ENCODE data around the gene TNFRSF8.
"Not testable (repeated sequence)": the region's sequence is repeated elsewhere in the genome, so short reads cannot be mapped to it uniquely, and the experiment has no call there.

Gene TNFRSF8

GRCh38 chr1:12090326-12090725, 27.2 kb downstream of the TNFRSF8 start:
- DNase-seq: no peak

DNA sequence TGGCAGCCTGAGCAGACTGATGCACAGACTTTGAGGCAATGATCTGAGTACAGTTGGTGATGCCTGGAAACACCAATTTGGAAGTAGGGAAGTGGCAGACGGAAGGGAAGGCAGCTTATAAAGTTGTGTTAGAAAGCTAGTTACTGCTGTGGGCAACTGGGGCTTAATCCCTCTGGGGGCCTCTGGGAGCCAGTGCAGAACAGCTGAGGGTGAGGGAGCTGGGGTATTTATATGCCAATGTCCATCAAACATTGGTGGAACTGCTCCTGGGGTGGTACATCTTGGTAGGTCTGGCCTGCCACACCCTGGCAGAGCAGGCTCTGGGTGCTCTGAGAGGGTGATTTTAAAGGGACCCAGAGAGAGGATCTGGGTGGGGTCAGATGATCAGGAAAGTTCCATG, 28.1 kb downstream of the TNFRSF8 start:
- no peak for DNase-seq

GRCh38 chr1:12094180-12094579, 31.1 kb downstream of the TNFRSF8 start:
- DNase-seq: no peak

DNA sequence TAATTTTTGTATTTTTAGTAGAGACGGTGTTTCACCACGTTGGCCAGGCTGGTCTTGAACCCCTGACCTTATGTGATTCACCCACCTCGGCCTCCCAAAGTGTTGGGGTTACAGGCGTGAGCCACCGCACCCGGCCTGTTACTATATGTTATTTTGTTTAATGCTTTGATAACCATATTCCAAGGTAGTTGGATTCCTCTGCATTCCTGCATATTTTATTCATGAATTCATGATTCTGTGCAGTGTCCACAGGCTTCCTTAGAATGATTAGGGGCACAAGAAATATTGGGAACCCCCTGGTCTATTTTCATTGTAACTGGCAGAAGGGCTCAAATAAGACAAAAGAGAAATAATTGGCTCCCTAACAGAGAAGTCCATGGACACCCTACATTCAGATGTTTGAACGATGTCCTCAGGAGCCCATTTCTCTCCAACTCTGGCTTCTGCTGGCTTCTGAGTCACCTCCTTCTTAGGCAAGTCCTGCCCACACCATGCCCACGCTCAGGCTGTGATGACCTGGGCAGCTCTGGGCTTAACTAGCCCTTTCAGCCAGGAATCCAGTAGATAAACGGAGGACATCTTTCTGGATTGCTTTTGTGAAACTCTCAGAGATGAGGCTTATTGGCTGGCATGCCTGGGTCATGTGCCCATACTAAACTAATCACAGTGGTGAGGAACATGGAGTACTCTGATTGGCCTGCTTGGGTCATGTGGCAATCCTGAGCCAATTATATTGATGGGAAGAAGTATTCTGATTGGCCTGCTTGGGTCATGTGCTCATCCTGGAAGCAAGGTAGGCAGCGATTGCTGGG, 32.6 kb downstream of the TNFRSF8 start:
- DNase-seq: no peak

GRCh38 chr1:12096615-12097014, 33.5 kb downstream of the TNFRSF8 start:
- DNase-seq: no peak

DNA sequence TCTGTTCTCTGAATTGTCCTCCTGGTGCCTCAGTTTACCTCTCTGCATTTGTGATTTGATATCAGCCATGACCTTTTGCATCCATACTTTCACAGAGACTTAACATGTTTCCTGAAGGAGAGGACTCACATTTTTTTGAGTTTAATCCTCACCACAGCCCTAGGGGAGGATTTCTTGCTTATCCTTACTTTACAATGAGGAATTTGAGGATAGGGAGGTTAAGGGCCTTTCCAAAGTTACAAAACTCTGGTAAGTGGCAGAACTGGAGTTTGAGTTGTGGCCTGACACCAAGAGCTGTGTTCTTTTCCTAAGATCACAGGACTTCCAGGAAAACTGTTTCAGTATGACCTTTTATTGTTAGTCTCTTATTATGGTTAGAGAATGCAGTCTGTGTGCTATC, 34.2 kb downstream of the TNFRSF8 start:
- no peak for DNase-seq

DNA sequence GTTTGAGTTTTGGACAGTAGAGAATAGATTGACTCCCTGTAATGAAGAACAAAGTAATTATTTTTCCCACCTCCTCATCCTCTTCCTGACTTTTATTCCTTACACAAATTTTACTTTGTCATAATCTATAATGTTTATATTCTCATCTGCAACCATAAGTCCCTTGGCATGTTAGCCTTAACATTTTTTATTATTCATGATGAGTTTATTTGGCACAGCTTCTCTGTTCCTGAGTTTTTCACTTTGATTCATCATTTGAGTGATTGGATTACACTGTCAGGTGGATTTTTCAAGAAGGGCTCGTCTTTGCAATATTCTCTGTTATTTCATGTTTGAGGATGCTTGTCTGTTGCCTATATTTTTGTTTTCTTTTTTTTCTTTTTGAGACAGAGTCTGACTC, 35.7 kb downstream of the TNFRSF8 start:
- no peak for DNase-seq

GRCh38 chr1:12099610-12100009, 36.5 kb downstream of the TNFRSF8 start:
- DNase-seq: no peak

DNA sequence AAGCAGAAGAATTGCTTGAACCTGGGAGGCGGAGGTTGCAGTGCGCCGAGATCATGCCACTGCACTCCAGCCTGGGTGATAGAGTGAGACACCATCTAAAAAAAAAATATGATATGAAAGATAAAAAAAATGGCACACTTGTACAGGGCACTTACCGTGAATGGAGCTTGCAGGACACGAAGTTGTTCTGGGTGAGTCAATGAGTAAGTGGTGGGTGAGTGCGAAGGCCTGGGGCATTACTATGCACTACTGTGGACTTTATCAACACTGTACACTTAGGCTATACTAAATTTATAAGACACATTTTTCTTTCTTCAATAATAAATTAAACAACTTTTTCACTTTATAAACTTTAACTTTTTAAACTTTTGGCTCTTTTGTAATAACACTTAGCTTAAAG, 37.0 kb downstream of the TNFRSF8 start:
- DNase-seq: no peak

DNA sequence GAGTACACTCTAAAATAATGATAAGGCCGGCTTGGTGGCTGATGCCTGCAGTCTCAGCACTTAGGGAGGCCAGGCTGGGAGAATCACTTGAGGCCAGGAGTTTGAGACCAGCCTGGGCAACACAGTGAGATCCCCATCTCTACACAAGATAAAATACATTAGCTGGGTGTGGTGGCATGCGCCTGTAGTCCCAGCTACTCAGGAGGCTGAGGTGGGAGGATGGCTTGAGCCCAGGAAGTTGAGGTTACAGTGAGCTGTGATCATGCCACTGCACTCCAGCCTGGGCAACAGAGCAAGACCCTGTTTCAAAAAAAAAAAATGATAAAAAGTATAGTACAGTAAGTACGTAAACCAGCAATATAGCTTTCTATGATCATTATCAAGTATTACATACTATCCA, 38.0 kb downstream of the TNFRSF8 start:
- DNase-seq: not testable (repeated sequence)

DNA sequence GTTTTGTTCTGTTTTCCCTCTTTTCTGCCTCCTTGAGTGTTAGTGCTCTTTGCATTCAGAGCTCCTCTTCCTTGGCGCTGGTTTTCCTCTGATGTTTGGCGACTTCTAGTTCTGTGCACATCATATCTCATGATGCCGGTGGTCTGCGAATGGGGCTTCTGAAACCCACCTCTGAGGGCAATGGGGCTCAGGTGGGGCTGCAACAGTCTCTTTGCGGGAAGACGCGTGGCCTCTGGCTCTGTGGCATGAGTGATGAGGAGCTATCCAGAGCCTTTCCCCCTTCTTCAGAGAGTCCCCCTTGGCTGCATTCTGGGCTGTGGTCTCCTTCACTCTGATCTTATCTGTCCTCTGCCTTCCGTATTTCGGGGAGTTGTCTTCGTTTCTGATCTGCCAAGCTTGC, 39.0 kb downstream of the TNFRSF8 start:
- no peak for DNase-seq

DNA sequence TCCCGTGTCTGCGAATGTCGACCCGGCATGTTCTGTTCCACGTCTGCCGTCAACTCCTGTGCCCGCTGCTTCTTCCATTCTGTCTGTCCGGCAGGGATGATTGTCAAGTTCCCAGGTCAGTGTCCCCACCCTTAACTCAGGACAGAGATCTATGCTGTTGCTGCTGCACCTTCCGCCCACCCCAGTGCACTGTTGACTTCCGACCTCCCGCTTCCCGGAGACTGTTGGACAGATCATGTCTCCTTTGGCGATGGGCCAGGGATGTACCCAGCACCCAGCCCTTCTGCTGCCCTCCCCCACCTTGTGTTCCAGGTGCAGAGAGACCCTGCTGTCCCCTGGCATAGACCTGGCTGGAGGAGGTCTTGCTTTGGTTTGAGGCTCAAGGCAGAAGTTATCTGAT, 41.3 kb downstream of the TNFRSF8 start:
- no peak for DNase-seq

DNA sequence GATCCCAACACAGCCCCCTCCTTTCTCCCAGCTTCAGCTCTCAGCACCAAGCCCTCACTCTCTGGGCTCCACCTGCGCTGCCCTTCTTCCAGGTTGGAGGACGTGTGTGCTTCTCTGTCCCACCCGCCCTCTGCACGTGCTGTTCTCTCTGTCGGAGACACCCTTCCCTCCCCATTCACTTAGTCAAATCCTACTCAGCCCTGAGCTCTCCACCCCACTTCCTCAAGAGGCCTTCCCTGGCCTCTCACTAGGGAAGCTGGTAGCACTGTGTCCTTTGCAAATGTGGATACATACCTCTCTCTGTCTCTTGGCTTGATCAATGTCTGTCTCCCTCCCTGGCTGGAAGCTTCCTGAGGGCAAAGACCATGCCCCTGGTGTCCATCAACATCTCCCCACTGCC, 43.0 kb downstream of the TNFRSF8 start:
- DNase-seq: no peak

- not testable (repeated sequence) for DNase-seq
Observed at GRCh38 chr1:12106861-12107260, 43.8 kb downstream of the TNFRSF8 start.

- DNase-seq: no peak
Observed at GRCh38 chr1:12107718-12108117, 44.6 kb downstream of the TNFRSF8 start.

- no peak for DNase-seq
Observed at GRCh38 chr1:12109901-12110300, 46.8 kb downstream of the TNFRSF8 start.

- DNase-seq: no peak
Observed at GRCh38 chr1:12111741-12112140, 48.6 kb downstream of the TNFRSF8 start.

- no peak for DNase-seq
Observed at GRCh38 chr1:12112711-12113161, 49.6 kb downstream of the TNFRSF8 start.

DNA sequence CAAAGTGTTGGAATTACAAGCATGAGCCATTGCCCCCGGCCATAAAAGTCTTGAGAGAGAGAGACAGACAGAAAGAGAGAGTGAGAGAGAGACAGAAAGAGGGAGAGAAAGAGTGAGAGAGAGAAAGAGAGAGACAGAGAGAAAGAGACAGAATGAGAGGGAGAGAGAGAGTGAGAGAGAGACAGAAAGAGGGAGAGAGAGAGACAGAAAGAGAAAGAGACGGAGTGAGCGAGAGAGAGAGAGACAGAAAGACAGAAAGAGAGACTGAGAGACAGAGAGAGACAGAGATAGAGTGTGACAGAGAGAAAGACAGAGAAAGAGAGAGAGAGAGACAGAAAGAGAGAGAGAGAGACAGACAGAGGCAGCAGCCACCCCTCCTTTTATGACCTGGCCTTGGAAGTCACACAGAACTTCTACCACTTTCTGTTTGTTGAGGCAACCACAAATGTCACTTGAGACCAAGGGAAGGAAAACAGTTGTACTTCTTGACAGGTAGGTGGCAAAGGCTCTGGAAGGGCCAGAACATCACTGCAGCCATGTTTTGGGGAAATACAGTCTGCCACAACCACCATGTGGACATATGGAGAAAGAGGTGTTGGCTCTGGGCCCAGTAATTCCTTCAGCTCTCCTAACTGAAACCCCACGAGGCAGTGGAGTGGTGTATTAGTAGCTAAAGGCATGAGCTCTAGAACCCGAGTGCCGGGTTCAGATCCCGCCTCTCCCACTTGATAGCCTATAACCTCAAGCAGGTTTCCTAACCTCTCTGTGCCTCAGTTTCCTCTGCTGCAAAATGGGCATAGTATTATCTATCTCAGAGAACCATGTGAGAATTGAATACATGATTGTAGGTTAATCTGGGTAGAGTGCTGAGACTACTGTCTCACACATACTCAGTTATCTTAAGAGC, 50.6 kb downstream of the TNFRSF8 start:
- no peak for DNase-seq

DNA sequence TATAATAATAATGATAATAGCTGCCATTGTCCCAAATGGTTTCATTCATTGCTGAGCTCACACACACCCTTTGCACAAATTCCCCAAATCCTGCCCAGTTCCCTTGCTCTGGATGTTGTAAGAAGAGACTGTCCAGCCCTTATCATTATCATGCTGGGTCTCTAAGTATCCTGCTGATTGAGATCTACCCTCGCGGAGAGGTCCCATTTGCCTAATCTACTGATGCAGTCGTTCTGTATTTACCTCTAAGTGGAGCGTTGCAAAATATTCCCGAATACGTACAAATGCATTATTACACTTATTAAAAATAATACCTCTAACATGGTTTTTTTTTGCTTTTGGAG, 51.2 kb downstream of the TNFRSF8 start:
- no peak for DNase-seq

GRCh38 chr1:12114916-12115315, 51.8 kb downstream of the TNFRSF8 start:
- no peak for DNase-seq

- DNase-seq: no peak
Observed at GRCh38 chr1:12121212-12122003, 58.3 kb downstream of the TNFRSF8 start.

DNA sequence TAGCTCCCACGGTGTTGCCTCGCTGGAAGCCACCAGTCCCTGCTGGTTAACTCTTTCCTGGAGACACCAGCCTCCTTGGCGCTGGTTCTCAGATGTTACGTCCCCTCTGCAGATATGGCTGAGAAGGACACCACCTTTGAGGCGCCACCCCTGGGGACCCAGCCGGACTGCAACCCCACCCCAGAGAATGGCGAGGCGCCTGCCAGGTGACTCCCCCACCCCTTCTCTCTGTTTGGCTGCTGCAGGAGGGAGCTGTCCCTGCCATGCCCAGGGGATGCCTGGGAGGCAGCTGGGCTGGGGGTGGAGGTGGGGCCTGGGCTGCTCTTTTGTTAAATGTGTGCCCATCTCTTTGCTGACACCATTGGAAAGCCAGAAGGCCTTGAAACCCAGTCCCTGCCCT, 60.1 kb downstream of the TNFRSF8 start:
- no peak for DNase-seq

Data from NCI-H524 treated with DMSO at 0.1 percent for 48 hours (cell line).